ENCODE data around the gene C10orf71. TPM values are rescaled to one million over a fixed set of nuclear protein-coding genes. Genes with fewer than 3 reads are reported as not detected.

Gene C10orf71
- total RNA-seq, 1 experiment from 2014 or later, result not detected

DNA sequence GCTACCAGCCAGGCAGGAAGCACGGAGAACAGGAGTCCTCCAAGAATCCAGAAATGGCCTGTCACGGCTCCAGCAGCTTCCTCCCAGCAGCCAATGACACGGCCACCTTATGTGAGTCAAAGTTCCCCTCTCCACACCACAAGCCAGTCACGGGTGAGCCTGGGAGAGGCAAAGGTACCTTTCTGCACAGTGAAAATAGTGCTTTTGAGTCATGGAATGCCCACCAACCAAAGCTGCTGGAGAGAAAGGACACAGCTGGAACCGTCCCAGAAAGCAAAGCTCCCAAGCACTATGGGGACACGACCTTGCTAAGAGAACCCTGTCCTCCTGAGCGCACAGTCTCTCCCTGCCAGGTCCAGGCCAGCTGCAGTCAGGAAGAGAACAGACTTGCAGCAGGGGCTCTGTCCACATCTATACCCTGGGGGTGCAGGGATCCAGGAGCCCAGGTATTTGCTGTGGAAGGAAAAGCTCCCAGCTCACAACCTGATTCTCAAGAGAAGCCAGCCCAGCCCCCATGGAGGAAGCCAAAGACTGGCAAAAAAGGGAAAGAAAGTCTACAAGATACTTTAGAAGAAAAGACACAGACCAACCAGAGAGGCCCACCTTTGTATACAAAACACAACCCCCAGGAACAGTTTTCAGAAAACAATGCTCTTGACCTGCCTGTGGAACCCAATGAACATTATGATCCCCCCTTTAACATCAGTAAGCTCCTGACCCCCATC lies 24.4 kb downstream of the C10orf71 start:
- POLR2A ChIA-PET, result no interaction called here
- H3K27me3 Mint-ChIP-seq (ENCODE audit: insufficient read depth, unreplicated experiment), result peaks cover 54% of the 10 kb centered on the region

DNA sequence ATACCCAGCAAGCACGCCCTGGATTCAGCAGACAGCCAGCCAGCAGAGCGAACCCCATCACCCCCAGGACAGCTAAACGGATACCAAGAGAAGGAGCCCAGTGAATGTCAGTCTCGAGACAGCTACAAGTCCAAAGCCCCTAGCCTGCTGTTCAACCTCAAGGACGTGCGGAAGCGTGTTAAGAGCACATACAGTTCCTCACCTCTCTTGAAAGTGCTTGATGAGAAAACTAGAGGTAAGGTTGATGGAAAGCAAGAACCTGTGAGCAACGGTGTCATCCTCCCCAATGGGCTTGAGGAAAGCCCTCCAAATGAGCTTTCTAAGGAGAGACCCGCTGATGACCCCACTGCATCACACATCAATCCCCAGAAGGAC lies 24.9 kb downstream of the C10orf71 start:
- peaks cover 4% of the 10 kb centered on the region for H3K4me1 Mint-ChIP-seq (ENCODE audit: insufficient read depth, unreplicated experiment)
- DNase-seq (ENCODE audit: unreplicated experiment), result no peak
- intact Hi-C loops (cut with micrococcal nuclease), result no loop called here
- TF ChIP-seq, protein P1, sequence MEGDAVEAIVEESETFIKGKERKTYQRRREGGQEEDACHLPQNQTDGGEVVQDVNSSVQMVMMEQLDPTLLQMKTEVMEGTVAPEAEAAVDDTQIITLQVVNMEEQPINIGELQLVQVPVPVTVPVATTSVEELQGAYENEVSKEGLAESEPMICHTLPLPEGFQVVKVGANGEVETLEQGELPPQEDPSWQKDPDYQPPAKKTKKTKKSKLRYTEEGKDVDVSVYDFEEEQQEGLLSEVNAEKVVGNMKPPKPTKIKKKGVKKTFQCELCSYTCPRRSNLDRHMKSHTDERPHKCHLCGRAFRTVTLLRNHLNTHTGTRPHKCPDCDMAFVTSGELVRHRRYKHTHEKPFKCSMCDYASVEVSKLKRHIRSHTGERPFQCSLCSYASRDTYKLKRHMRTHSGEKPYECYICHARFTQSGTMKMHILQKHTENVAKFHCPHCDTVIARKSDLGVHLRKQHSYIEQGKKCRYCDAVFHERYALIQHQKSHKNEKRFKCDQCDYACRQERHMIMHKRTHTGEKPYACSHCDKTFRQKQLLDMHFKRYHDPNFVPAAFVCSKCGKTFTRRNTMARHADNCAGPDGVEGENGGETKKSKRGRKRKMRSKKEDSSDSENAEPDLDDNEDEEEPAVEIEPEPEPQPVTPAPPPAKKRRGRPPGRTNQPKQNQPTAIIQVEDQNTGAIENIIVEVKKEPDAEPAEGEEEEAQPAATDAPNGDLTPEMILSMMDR (IDR thresholded peaks at IDR 0.05; ENCODE audit: unreplicated experiment), result no peak
- no peak overlapping the region for H3K4me3 Mint-ChIP-seq (ENCODE audit: unreplicated experiment)
- H3K36me3 Mint-ChIP-seq (ENCODE audit: insufficient read depth, unreplicated experiment), result no peaks in the 10 kb centered on the region
- ChIA-PET POLR2A (no interaction called here), CTCF (interaction anchor here (0.6 kb wide), 1 partner anchor 45 kb away, joined by 3 read pairs; no protein-coding TSS in a partner anchor)
- peaks cover 60% of the 10 kb centered on the region for H3K27me3 Mint-ChIP-seq (ENCODE audit: insufficient read depth, unreplicated experiment)
- no peak overlapping the region for H3K27ac Mint-ChIP-seq (ENCODE audit: low read depth, unreplicated experiment)
- no TSS peak for BruUV-seq (replicated peaks)
- H3K9me3 Mint-ChIP-seq (ENCODE audit: unreplicated experiment), result no peaks in the 10 kb centered on the region

More for the DNA sequence above, 24.4 kb downstream of the C10orf71 start:
- Mint-ChIP-seq H3K27ac (ENCODE audit: low read depth, unreplicated experiment) (no peak overlapping the region), H3K36me3 (ENCODE audit: insufficient read depth, unreplicated experiment) (no peaks in the 10 kb centered on the region), H3K9me3 (ENCODE audit: unreplicated experiment) (no peaks in the 10 kb centered on the region), H3K4me3 (ENCODE audit: unreplicated experiment) (no peak overlapping the region), H3K4me1 (ENCODE audit: insufficient read depth, unreplicated experiment) (no peaks in the 10 kb centered on the region)
- CTCF ChIA-PET, result interaction anchor here (0.6 to 1.0 kb wide), 2 partner anchors 45 to 84 kb away, joined by 3 read pairs; no protein-coding TSS in a partner anchor
- no peak for DNase-seq (ENCODE audit: unreplicated experiment)
- no TSS peak for BruUV-seq (replicated peaks)
- TF ChIP-seq, protein P1 (IDR thresholded peaks at IDR 0.05; ENCODE audit: unreplicated experiment), result no peak
- intact Hi-C loops (cut with micrococcal nuclease), result no loop called here

DNA sequence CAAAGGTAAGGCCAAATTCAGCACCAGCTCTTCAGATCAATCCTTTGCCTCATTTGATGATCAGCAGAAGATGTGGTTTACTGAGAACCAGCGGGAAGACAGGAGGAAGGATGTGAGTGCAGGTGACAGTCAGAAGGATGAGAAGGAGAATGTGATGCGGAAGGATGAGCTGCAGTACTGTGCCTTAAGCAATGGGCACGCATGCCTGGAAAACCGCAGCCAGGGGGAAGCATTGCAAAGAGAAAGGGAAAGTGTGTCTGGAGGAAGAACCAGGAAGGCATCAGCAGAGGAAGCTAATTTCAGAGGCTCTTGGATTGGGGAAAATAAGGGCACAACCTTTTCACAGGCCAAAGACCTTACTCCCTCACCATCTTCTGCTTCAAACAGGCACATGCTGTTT lies 25.7 kb downstream of the C10orf71 start:
- no TSS peak for BruUV-seq (replicated peaks)
- Mint-ChIP-seq H3K36me3 (ENCODE audit: insufficient read depth, unreplicated experiment) (no peaks in the 10 kb centered on the region), H3K27me3 (ENCODE audit: insufficient read depth, unreplicated experiment) (peaks cover 68% of the 10 kb centered on the region), H3K4me1 (ENCODE audit: insufficient read depth, unreplicated experiment) (peaks cover 6% of the 10 kb centered on the region), H3K4me3 (ENCODE audit: unreplicated experiment) (no peak overlapping the region), H3K9me3 (ENCODE audit: unreplicated experiment) (no peaks in the 10 kb centered on the region), H3K27ac (ENCODE audit: low read depth, unreplicated experiment) (no peak overlapping the region)
- peak; percentile 29 for DNase-seq (ENCODE audit: unreplicated experiment)
- TF ChIP-seq, protein P1 (IDR thresholded peaks at IDR 0.05; ENCODE audit: unreplicated experiment), result no peak
- CTCF ChIA-PET, result interaction anchor here (0.7 kb wide), 1 partner anchor 17 kb away, joined by 3 read pairs; no protein-coding TSS in a partner anchor
- POLR2A ChIA-PET, result no interaction called here
- intact Hi-C loops (cut with micrococcal nuclease), result no loop called here

DNA sequence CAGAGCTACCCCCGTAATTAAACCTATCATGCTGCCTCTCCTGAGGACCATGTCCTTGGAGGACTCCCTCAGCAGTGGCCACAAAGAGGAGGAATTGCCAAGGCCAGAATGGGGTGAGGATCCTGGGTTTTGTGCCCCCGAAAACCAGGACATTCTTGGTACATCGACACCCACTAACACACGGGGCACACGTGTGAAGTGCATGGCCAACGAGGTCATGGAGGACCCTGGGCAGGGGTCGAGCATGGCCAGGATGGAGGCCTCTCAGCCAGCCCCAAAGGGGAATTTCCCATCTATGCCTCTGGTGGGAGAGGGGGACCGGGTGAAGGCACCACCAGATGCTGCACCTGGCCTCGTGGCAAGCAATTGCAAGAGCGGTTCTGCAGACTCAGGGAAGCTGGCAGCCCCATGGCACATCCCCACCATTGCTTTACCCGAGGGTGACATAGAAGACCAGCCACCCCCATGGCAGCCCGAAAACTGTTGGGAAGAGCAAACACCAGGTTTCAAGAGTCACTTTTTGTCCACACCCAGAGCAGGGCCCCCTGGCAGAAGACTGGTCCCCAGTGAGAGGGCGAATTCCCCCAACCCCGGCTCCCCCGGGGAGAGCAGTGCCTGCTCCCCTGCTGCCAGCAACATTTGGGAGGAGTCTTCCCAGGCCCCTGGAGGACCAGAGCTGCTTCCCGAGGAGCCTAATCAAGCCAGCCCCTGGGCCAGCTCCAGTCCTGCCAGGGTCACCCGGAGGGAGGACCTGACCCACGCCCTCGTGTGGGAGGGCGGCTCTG lies 26.4 kb downstream of the C10orf71 start:
- CTCF ChIA-PET, result interaction anchor here (0.7 to 0.9 kb wide), 2 partner anchors 16 to 82 kb away, joined by 3 to 4 read pairs; no protein-coding TSS in a partner anchor

More for the DNA sequence above, 26.4 kb downstream of the C10orf71 start:
- Mint-ChIP-seq H3K9me3 (ENCODE audit: unreplicated experiment) (no peaks in the 10 kb centered on the region), H3K27ac (ENCODE audit: low read depth, unreplicated experiment) (no peak overlapping the region), H3K4me3 (ENCODE audit: unreplicated experiment) (no peak overlapping the region), H3K4me1 (ENCODE audit: insufficient read depth, unreplicated experiment) (peaks cover 6% of the 10 kb centered on the region), H3K36me3 (ENCODE audit: insufficient read depth, unreplicated experiment) (no peaks in the 10 kb centered on the region), H3K27me3 (ENCODE audit: insufficient read depth, unreplicated experiment) (peaks cover 70% of the 10 kb centered on the region)
- TF ChIP-seq, protein P1 (IDR thresholded peaks at IDR 0.05; ENCODE audit: unreplicated experiment), result no peak
- no TSS peak for BruUV-seq (replicated peaks)
- no peak for DNase-seq (ENCODE audit: unreplicated experiment)
- POLR2A ChIA-PET, result interaction anchor here (0.6 kb wide), 1 partner anchor 80 kb away, joined by 3 read pairs; no protein-coding TSS in a partner anchor
- intact Hi-C loops (cut with micrococcal nuclease), result no loop called here

Measured in MCF 10A (cell line).